ENCODE data around the gene SCP2.

SCP2 gene, protein sequence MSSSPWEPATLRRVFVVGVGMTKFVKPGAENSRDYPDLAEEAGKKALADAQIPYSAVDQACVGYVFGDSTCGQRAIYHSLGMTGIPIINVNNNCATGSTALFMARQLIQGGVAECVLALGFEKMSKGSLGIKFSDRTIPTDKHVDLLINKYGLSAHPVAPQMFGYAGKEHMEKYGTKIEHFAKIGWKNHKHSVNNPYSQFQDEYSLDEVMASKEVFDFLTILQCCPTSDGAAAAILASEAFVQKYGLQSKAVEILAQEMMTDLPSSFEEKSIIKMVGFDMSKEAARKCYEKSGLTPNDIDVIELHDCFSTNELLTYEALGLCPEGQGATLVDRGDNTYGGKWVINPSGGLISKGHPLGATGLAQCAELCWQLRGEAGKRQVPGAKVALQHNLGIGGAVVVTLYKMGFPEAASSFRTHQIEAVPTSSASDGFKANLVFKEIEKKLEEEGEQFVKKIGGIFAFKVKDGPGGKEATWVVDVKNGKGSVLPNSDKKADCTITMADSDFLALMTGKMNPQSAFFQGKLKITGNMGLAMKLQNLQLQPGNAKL

DNA sequence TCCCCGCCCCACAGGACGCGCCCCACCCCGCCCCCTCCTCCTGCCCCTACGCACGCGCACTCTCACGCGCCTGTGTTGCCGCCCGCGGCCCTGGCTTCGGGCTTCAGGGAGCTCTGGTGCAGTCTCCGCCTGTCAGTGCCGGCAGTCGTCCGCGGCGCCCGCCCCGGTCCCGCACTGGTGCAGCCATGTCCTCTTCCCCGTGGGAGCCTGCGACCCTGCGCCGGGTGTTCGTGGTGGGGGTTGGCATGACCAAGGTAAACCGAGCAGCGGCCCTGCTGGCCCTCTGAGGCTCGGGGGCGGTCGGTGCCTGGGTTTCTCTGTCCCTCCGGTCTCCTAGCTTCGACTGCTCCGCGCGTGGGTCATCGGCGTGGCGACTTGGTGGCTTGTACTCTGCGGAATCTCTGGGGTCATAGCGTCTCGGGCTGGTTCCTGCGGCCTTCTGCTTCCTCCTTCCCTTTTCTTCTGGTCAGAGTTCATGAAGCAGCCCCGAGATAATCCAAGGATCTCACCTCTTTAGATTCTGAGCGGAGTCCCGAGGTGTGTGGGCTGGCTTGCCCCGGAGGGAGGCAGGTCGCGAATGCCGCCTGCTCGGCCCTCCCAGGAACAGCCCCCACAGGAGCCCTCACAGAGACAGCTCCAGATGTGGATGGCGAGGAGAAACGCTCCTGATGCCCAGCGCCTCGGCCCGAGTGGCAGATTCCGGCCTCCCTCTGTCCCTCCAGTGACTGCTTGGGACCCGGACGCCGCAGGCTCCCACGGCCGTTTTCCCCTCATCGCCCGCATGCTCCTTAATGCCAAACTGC lies at the start of gene SCP2:
Gene SCP2 (plus strand): TSS at position 65 of the 803 bp plus-strand sequence. CDS start 121 bp downstream, at position 186.
- peak; percentile 71 for DNase-seq

DNA sequence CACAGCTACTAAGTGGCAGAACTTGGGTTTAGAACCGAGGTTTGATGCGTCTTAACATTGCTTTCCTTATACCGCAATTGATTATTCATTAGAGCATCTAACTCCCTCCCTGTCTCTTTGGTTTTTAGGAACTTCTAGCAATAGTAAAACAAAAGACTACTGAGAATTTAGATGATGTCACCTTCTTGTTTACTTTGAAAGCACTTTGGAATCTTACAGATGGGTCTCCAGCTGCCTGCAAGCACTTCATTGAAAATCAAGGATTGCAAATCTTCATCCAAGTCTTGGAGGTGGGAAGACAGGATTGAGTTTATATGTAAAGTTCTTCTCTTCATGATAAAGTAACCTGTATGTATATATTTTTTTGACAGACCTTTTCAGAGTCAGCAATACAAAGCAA lies 49.5 kb upstream of the SCP2 start:
- no peak for DNase-seq

DNA sequence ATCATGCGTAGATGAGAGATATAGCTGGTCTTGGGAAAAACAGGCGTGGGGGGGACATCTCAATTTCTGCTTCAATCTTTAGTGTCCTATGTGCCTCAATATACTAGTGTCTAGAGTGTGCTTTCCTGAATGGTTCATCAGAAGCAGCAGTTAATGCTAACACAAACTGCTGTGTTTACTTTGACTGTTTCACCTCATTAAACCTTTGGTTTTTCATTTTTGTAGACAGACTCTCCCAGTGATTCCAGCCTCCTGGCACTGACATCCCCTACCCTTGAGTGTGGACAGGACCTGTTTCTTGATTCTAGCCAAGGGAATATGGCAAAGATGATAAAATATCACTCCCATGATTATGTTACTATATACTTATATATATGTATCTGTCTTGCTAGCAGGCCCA lies 46.9 kb upstream of the SCP2 start:
- DNase-seq, result no peak

DNA sequence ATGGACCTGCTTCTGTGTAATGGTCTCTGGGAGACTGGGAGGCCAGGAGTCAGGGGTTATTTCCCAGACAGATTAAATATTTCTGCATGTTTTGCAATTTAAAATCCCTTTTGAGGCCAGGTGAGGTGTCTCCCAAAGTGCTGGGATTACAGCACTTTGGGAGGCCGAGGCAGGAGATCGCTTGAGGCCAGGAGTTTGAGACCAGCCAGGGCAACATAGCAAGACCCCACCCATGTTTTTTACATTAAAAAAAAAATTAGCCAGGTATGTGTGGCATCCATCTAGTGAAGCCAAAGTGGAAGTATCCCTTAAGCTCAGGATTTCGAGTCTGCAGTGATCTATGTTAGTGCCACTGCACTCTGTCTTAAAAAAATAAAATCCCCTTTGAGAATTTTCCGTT lies 39.6 kb upstream of the SCP2 start:
- DNase-seq, result no peak

DNA sequence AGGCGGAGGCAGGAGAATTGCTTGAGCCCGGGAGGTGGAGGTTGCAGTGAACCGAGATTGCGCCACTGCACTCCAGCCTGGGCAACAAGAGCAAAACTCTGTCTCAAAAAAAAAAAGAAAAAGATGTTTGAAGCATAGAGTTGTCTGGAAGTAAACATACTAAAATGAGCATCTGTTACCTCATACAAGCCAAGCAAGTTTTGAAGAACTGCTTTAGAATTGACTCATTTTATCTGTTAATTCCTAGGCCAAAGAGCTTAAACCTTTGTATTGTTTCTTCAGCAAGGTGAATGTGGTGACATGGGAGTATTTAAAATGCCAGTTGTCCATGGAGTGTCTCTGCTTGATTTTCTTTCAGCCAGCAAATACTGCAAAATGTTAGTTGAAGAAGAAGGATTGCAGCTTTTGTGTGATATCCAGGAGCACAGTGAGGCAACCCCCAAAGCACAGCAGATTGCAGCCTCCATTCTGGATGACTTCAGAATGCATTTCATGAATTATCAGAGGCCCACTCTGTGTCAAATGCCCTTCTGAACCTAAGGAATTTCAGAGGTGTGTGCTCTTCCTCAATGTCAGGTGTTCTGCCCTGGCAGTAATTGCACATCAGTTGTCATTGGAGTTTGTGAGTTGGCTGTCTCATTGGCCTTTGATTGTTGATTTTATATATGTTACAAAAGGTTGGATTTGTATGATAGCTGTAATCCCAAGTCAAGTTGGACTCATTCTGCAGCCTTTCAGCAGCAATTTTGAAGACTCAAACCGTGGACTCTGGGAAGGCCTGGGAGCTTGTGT lies 34.5 kb upstream of the SCP2 start:
- no peak for DNase-seq

DNA sequence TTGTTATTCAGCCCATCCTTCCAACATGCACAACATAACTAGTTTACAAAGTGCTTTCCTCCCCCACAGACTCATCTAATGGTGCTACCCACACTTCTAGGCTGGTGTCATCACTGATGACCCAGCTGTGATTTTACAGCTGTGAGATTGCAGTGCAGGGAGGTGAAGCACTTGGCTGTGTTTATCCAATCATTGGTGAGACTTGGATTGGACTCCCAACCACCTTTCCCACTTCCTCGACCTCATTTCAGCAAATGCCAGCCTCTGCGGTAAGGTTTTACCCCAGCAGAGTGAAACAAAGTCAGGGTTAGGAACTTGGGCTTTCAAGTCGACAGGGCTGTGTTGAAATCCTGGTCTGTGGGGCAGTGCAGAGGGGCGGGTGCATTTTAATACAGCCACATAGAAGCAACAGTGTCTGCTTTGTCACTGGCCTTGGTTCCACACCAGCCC lies 27.6 kb upstream of the SCP2 start:
- no peak for DNase-seq

DNA sequence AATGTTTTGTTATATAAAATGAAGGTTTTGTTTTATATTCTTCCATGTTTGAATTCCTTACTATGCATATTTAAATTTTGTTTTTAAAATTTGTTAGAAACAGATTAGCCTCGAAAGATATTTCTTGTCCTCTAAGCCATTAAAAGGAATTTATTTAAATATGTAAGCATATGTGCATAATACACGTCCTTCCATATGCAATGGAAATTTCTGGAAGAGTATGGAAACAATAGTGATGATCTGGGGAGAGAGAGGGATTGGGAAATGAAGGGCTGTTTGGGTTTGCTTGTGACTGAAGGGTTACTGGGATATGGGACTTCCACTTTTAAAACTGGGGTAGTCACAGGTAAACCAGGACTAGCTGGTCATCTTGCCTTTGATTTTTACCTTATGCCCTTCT lies 26.7 kb upstream of the SCP2 start:
- no peak for DNase-seq

DNA sequence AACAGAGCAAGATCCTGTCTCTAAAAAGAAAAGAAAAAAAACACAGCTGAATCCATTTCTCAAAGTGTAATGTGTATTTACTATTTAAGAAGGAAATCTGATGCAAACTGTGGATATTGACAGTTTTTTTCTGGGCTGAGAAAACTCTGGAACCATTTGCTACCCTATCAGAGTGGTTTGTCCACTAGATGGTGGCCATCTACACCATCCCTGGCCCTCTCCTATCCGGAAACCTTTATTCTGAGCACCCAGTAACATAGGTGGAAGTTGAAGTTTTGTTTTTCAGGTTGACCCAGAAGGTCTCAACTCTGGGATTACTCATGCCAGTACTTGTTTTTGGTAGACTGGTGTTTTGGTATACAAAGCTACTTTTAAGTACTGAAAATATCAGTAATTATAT lies 25.7 kb upstream of the SCP2 start:
- DNase-seq, result no peak

DNA sequence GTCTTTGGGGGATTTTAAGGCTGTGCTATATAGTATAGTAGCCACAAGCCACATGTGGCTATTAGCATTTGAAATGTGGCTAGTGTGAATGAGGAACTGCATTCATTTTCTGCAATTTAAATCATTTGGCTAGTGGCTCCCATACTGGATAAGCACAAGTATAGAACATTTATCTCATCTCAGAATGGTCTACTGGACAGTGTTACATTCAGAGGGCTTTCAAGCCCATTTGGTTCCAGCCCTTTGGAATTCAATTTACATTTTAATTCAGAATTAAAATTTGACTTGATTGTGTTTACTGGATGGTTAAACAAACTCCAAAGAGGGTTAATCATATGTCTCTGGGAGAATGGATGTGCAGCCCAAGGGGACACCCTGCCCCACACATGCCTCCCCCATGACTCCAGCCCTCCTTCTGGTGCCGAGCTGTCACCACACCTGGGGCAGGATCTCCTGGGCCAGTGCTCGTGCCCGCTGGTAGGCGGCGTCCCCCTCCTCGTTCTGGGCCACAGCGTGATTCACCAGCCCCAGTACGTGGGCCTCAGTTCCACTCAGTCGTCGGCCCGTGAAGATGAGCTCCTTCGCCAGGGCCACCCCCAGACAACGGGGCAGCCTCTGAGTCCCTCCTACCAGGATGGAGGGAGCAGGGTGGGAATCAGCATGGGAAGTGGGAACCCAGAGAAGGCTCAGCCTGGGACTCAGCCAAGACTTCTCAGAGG lies 22.7 kb upstream of the SCP2 start:
- no peak for DNase-seq

DNA sequence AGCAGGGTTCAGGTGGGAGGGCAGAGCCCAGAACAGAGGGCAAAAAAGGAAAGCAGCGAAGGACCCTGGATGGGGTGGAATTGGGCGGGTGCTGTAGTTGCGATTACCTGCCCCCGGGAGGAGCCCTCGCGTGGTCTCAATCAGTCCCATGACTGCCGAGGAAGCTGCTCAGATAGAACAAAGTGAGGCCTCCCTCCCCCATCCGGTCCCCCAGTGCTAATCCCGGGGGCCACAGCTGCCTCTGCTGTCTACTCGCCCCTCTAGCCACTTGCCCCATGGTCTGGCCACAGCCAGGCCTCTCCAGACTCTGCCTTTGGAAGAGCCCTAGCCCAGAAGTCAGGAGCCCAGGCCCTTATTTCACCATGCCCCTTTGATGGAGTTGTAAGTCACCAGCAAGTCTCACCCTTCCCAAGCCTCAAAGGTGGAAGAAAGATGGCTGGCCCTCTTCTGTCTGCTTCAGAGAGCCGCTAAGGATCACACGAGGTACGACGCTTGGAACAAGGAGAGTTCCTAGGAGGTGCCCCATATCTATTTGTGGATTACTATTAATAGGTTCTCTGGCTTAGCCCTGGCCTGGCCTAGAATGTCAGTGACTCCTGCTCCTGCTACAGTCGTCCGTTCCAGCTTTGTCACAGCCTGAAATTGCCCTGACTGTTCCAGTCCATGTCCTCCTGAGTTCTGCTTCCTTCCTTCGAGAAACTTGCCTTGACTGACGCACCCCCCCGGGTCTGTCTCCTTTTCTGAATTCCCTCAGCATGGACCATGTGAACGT lies 22.0 kb upstream of the SCP2 start:
- DNase-seq, result peak; percentile 14

DNA sequence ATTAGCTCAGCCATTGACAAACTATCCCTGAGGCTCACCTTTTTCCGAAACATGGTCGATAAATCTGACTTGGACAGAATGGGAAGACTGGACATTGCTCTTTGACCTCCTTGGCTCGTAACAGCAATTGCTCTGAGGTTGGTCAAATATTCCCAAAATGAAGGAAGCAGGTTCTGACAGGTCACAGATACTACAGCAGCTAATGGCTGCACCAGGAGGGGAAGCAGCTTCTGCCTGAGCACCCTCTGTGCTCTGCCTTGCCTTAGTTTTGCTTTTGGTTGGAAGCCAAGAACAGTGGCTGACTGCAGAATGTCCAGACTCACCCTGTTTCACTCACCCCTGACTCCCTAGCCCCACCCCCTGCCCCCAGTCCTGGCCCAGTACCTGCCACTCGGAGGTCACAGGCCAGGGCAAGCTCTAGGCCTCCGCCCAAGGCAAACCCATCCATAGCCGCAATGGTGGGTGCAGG lies 20.9 kb upstream of the SCP2 start:
- DNase-seq, result no peak

DNA sequence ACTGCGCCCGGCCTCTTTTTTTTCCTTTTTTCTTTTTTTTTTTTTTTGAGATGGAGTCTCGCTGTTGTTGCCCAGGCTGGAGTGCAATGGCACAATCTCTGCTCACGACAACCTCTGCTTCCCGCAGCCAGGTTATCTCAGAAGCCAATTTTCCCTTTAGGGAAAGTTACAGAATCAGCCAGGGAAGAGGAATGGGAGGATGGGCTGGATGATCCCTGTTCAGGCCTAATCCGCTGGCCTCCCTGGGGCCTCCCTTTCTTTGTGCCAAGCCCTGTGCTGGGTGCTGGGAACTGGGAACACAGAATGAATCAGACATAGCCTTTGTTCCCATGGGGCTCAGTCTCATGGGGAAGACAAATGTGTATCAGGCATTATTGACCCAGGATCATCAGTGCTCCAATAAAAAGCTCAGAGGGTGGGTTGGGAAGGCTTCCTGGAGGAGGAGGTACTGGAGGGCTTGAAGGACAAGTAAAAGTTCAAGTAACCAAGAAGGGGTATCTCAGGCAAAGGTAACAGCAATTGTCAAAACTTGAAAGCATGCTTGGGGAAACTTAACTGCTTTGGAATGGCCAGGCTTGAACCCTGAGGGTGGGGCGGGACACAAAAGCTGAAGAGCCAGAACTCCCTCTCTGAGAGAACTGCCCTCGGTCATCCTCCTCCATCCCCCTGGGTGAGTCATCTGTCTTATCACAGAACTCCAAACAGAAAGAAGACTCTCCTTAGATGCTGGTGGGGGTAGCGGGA lies 19.8 kb upstream of the SCP2 start:
- no peak for DNase-seq

DNA sequence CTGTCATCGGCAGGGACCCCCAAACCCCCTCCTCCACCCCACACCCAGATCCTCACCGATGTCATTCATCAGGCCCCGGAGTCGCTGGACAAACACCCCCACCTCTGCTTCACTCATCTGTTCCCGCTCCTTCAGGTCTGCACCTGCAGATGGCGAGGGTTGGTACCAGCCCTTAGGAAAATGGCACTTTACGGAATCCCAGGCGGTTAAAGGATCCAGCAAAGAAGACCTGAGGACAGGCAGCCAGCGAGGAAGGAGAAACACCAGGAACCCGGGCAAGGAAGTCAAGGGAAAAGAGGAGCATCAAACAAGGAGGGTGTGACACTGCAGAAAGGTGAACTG lies 19.3 kb upstream of the SCP2 start:
- no peak for DNase-seq

DNA sequence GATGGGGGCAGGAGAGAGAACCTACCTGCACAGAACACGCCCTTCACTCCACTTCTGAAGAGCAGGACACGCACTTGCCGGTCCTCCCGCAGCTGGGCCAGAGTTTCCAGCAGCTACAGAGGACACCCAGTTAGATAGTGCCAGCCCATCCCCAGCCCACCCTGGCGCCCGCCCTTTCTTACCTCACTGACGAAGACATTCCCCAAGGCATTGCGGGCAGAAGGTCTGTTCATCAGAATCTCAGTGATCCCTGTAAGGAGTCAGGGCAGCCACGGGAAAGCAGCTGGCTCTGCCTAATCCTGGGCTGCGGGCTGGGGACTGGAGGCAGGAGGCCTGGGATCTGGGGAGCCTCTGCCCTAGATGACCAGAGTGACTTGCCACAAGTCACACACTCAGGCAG lies 15.5 kb upstream of the SCP2 start:
- no peak for DNase-seq

DNA sequence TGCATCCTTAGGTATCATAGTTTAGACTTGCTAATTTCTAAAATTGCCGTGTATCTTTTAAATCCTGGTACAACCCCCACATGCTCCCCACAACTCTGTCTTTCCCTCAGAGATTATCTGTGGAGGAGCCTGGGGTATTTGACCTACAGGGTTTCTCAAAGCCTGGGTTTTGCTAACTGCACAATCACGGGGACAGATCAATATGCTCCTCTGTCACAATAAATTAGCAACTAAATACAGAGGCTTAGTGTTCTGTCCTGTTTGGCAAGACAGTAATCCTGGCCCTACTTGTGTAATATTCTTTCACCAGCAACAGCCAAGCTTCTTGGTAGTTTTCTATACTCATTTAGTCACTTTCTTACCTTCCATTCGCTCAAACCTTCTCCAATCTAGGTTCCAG lies 14.1 kb upstream of the SCP2 start:
- DNase-seq, result no peak

DNA sequence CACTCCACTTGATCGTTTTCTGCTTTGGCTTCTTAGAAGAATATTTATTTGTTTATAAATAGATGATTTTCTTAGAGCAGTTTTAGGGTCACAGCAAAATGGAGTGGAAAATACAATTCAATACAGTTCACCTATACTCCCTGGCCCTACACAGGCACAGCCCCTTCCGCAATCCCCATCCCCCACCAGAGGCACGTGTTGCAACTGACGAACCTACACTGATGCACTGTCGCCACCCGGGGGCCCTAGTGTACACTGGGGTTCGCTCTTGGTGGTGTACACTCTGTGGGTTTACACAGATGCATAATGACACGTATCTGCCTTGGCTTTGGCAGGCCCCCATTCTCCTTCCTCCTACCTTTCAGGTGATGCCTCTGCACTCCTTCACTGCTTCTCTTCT lies 13.5 kb upstream of the SCP2 start:
- DNase-seq, result no peak

DNA sequence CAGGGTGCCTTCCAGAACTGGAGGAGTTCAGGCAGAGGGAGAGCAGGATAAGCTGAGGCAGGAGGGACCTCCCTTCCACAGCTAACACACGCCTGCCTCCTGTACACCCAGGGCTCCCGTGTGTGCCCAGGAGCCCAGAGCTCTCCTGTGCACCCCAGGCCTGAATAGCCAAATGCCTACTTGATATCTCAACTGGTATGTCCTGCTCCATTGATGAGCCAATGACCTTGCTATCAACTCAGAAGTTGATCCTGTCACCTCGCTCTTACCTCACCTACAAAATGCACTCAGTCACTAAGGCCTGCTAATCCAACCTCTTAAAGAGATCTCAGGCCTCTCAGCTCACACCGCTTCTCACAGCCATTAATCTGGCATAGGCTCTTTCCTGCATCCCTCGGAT lies 12.6 kb upstream of the SCP2 start:
- DNase-seq, result no peak

DNA sequence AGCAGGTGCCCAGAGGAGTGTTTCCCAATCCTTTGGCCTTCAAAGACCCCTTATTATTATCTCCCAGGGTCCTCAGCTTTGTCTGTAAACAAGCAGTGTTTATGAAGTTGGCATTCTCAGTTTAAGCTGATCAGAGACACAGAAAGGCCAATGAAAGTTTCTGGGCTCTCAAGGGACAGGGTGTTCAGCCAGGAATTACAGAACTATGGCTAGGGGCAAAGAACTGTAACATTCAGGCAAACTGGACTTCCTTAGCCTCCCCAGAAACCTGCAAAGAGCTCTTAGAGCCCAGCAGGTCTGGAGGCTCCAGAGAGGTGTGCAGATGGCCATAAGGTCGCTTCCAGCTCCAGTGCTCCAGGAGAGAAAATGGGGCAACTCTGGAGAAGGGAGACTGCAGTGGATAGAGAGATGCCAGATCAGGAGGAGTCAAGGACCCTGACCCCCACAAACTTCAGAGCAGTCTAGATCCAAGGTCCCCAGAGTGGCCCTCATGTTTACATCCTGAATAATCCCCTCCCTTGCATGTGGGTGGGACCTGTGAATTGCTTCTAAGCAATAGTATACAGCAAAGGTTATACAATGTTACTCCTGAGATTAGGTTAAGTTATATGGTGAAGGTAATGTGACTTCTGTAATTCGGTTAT lies 11.7 kb upstream of the SCP2 start:
- DNase-seq, result no peak

DNA sequence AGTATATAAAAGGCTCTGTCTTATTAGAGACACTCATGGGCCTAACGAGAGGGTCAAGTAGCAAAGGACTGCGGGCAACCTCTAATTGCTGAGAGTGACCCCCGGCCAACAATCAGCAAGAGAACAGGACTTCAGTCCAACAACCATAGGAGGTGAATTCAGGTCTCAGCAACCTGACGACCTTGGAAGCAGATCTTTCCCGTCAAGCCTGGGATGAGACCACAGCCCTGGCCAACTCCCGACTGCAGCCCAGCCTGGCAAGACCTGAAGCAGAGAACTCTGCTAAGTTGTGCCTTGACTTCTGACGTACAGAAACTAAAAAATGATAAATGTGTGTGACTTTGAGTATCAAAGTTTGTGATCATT lies 11.2 kb upstream of the SCP2 start:
- no peak for DNase-seq

DNA sequence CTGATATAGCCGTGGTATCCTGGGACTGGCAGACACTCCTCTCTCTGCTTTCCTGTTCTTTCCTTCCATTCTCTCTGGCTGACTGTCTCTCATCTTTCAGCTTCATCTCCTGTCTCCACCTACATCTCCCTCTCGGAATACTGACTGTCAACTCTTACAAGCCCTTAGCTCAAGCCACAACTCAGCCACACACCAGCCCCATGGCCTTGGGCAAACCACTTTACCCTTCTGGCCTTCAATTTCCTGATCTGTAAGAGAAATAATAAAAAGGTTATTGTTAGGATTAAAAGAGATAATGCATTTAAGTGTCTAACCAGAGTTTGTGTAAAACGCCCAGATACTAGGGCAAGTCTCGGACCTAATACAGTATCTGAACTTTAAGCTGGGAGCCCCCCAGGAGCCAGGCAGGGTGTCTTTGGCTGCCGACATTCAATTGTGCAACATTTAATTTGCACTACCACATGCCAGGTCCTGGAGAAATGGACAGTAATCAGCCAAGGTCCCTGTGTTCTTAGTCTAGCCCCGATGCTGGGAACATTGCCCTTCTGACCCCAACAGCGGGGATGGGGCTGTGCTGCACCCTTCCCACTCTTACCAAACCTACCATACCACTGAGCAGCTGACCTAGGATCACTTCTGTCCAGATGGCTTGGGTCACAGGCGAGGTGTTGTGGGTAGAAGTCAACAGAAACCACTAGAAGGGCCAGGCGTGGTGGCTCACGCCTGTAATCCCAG lies 10.7 kb upstream of the SCP2 start:
- no peak for DNase-seq
